SU-DHL-6 (cell line): Measurements from ENCODE around the gene TRPM3.

ENCODE experiments used
- CTCF ChIP-seq: fragments of 200-600 bp; sonication (generic); IDR thresholded peaks from one replicate; pipeline ENCODE4 v1.5.1; 2017; ENCODE audit warnings: antibody characterized with exemption, mild to moderate bottlenecking, low read length, moderate library complexity; ENCODE audit not compliant: insufficient read depth, poor library complexity, severe bottlenecking
- EZH2phosphoT487 ChIP-seq: fragments of 200-600 bp; sonication (generic), shearing (Covaris generic); conservative IDR thresholded peaks from 2 replicates; pipeline ENCODE4 v1.6.1; 2018; ENCODE audit warnings: mild to moderate bottlenecking, antibody characterized with exemption, low read length, moderate library complexity, mixed read lengths

DNA sequence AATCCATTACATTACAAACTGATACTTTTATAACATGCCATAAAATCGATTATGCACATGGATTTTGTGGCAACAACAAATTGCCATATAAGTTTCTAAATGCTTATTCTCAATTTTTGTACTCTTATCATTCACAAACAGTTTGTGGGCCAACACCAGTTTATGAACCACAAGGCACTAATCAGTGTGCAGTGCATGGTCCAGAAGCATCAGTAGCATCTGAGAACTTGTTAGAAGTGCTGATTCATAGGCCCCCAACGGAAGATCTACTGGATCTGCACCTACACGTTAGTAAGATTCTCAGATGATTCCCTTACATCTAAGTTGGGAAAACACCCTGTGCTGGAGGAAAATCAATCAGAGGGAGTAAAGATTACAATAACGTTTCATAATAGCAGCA, 242.8 kb downstream of the TRPM3 start:
- TF ChIP-seq CTCF (no peak), EZH2phosphoT487 (no peak)
